HUDEP-2 (cell line): ENCODE measurements around the gene TTC38.

ENCODE experiments used
- DNase-seq, 76 experiments: peaks; one replicate each; lab custom pipeline; 2025; ENCODE audit not compliant: unreplicated experiment in 76 of 76; lab: John Stamatoyannopoulos, UW

Gene TTC38

GRCh38 chr22:46275455-46276122, 7.8 kb downstream of the TTC38 start:
- DNase-seq = no peak

- no peak for DNase-seq
Measured at GRCh38 chr22:46276563-46276962, 8.8 kb downstream of the TTC38 start.

GRCh38 chr22:46278656-46279645, 11.1 kb downstream of the TTC38 start:
- DNase-seq = no peak

- no peak for DNase-seq
Measured at GRCh38 chr22:46280063-46280817, 12.4 kb downstream of the TTC38 start.

GRCh38 chr22:46280999-46281623, 13.3 kb downstream of the TTC38 start:
- no peak for DNase-seq

- DNase-seq = no peak
Measured at GRCh38 chr22:46281866-46282678, 14.3 kb downstream of the TTC38 start.

- no peak for DNase-seq
Measured at GRCh38 chr22:46286006-46286405, 18.2 kb downstream of the TTC38 start.

- DNase-seq = no peak
Measured at GRCh38 chr22:46286941-46287872, 19.4 kb downstream of the TTC38 start.

GRCh38 chr22:46287873-46288751, 20.3 kb downstream of the TTC38 start:
- DNase-seq = no peak

- no peak for DNase-seq
Measured at GRCh38 chr22:46288846-46289243, 21.0 kb downstream of the TTC38 start.

GRCh38 chr22:46289244-46289891, 21.6 kb downstream of the TTC38 start:
- DNase-seq = no peak

- DNase-seq = no peak
Measured at GRCh38 chr22:46290121-46290842, 22.5 kb downstream of the TTC38 start.

- no peak for DNase-seq
Measured at GRCh38 chr22:46290843-46291785, 23.3 kb downstream of the TTC38 start.

GRCh38 chr22:46292173-46292572, 24.4 kb downstream of the TTC38 start:
- DNase-seq = no peak

- no peak for DNase-seq
Measured at GRCh38 chr22:46292732-46293131, 24.9 kb downstream of the TTC38 start.
